CD4-positive, alpha-beta memory T cell (primary cell): Measurements from ENCODE around the gene EIF4G3. TPM values are rescaled to one million over a fixed set of nuclear protein-coding genes. Genes with fewer than 3 reads are reported as not detected.
A peak's percentile ranks its signal among the peaks of the same experiment; 100 is the strongest.

Experiments
- CTCF ChIA-PET: fragments of 350-600 bp; sonication (Branson Sonifier 250); formaldehyde crosslinking; loops from one replicate; lab custom pipeline; 2021; ENCODE audit warnings: inconsistent platforms; ENCODE audit not compliant: partially characterized antibody; lab: Charles Lee
- POLR2A ChIA-PET: fragments of 350-600 bp; sonication (Branson Sonifier 250); formaldehyde crosslinking; loops from one replicate; lab custom pipeline; 2021; ENCODE audit not compliant: partially characterized antibody; lab: Charles Lee
- DNase-seq, 5 donors: peaks; one replicate each; pipeline versions ENCODE4 v3.0.0 to v3.0.0-alpha.2; 2020 to 2022; ENCODE audit warnings: mixed read lengths in 1 of 5
- H3K27ac ChIP-seq: one replicate; pipeline ENCODE4 v1.7.0; 2013; ENCODE audit warnings: low read depth, low read length
- H3K27me3 ChIP-seq: 2 replicates; pipeline ENCODE4 v1.7.0; 2013; ENCODE audit warnings: mild to moderate bottlenecking, low read length, moderate library complexity; ENCODE audit not compliant: insufficient read depth
- H3K36me3 ChIP-seq: 2 replicates; pipeline ENCODE4 v1.7.0; 2013; ENCODE audit warnings: mild to moderate bottlenecking, low read length, moderate library complexity; ENCODE audit not compliant: insufficient read depth
- H3K4me1 ChIP-seq: 2 replicates; pipeline ENCODE4 v1.7.0; 2013; ENCODE audit warnings: mild to moderate bottlenecking, low read length, moderate library complexity; ENCODE audit not compliant: insufficient read depth
- H3K4me3 ChIP-seq, 2 donors: one replicate each; pipeline ENCODE4 v1.7.0; 2013; ENCODE audit warnings: low read length in 2 of 2, mild to moderate bottlenecking in 1 of 2
- H3K9me3 ChIP-seq, 2 donors: one replicate each; pipeline ENCODE4 v1.7.0; 2013; ENCODE audit warnings: low read length in 2 of 2, control low read depth in 1 of 2; ENCODE audit not compliant: control insufficient read depth in 1 of 2
- H3K27ac Mint-ChIP-seq, 7 donors: one replicate each; pipeline ENCODE4 v1.8.0; 2020 to 2021; ENCODE audit warnings: mixed read lengths in 7 of 7, mild to moderate bottlenecking in 6 of 7, inconsistent platforms in 3 of 7, moderate library complexity in 3 of 7
- H3K27me3 Mint-ChIP-seq, 2 donors: one replicate each; pipeline ENCODE4 v1.8.0; 2020 to 2021; ENCODE audit warnings: mixed read lengths in 2 of 2
- H3K36me3 Mint-ChIP-seq, 2 donors: one replicate each; pipeline ENCODE4 v1.8.0; 2020 to 2021; ENCODE audit warnings: mixed read lengths in 2 of 2, inconsistent platforms in 1 of 2, mild to moderate bottlenecking in 1 of 2
- H3K4me1 Mint-ChIP-seq, 4 donors: one replicate each; pipeline ENCODE4 v1.8.0; 2020 to 2021; ENCODE audit warnings: mixed read lengths in 4 of 4, mild to moderate bottlenecking in 1 of 4
- H3K4me3 Mint-ChIP-seq, 8 donors: one replicate each; pipeline ENCODE4 v1.8.0; 2020 to 2021; ENCODE audit warnings: mixed read lengths in 8 of 8, mild to moderate bottlenecking in 7 of 8, moderate library complexity in 6 of 8, inconsistent platforms in 3 of 8
- H3K9me3 Mint-ChIP-seq, 8 donors: one replicate each; pipeline ENCODE4 v1.8.0; 2020 to 2021; ENCODE audit warnings: mixed read lengths in 8 of 8, mild to moderate bottlenecking in 5 of 8, inconsistent platforms in 3 of 8, moderate library complexity in 1 of 8
- intact Hi-C: fragments of 100-400 bp; cut with micrococcal nuclease; formaldehyde crosslinking; loops from one replicate; pipeline ENCODE4 v1.15.1; 2023
- polyA plus RNA-seq, 2 donors: library from polyadenylated mRNA; unstranded; fragments of 300-500 nt; fragmentation: Illumina TruSeq; gene quantifications; one replicate each; pipeline ENCODE4 v1.2.3, GENCODE V29; 2021
- total RNA-seq, 2 experiments: library from RNA; stranded (reverse); gene quantifications; one replicate each; pipeline ENCODE4 v1.2.3, GENCODE V29; 2021

EIF4G3 gene
- 10 to 100 TPM; 16.6 to 18.0 TPM for total RNA-seq
- polyA plus RNA-seq = 1 to 10 TPM; 1.6 to 9.6 TPM

DNA sequence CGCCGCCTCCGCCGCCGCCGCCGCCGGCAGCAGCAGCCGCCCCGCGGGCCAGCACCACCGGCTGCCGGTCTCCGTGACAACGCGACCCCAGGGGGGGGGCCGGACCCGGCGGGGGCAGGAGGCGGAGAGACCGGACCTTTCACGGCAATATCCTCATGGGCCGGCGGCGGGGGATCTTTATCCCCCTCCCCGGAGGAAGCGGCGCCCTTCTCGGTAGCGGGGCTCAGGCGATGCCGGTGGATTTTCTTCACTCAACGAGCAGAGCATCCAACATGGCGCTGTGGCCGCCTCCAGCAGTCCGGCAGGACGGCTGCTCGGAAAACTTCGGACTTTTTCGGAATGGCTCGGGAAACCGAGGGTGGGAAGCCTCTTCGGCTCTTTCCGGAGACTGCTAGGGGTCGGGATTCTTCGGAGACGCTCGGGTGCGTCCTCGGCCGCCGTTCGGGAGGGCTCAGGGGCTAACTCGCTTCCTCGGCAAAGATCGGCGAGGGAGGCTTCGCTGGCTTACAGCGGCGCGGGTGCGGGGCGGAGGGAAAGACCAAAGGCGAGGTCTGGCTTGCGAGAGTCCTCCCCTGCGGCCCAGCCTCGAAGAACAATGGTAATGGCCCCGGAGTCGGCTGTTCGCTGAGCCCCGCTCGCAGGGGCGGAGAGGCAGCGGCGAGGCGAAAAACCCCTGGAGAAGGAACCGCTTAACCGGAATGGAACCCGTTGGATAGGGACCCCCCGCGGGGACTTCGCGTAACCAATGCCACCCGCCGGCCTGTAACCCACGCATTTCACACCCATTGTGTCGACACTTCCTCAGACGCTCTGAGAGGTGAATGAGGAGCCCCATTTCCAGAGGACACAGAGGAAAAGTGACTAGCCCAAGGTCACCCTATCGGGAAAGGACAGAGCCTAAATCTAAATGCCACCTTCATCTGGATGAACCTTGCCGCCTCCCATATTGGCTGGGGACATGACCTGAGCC lies at the start of gene EIF4G3:
Gene EIF4G3 (minus strand): TSS at position 312 of the 970 bp plus-strand sequence. CDS start 174,155 bp downstream, outside the sequence.
- intact Hi-C loops = loop anchor here (2.0 kb wide), 1 partner anchor 390 kb away; the partner anchor contains the start of gene HP1BP3
- H3K36me3 ChIP-seq = no peaks in the 10 kb centered on the region
- Mint-ChIP-seq H3K4me3 (peak within 1 kb of the TSS; percentile 89 to 95 (median 91)), H3K36me3 (no peaks in the 10 kb centered on the region), H3K4me1 (peaks cover 18 to 26% (median 21%) of the 10 kb centered on the region in 4 donors), H3K9me3 (no peaks in the 10 kb centered on the region), H3K27me3 (no peaks in the 10 kb centered on the region), H3K27ac (peak within 1 kb of the TSS; percentile 93 to 96 (median 95))
- H3K4me1 ChIP-seq = peaks cover 18% of the 10 kb centered on the region
- ChIA-PET POLR2A (no interaction called here), CTCF (no interaction called here)
- peak within 1 kb of the TSS; percentile 69 for H3K27ac ChIP-seq
- peak within 1 kb of the TSS; percentile 57 to 75 for H3K4me3 ChIP-seq
- peak; percentile 98 to 100 (median 98) for DNase-seq
- no peaks in the 10 kb centered on the region for H3K27me3 ChIP-seq
- no peaks in the 10 kb centered on the region for H3K9me3 ChIP-seq

DNA sequence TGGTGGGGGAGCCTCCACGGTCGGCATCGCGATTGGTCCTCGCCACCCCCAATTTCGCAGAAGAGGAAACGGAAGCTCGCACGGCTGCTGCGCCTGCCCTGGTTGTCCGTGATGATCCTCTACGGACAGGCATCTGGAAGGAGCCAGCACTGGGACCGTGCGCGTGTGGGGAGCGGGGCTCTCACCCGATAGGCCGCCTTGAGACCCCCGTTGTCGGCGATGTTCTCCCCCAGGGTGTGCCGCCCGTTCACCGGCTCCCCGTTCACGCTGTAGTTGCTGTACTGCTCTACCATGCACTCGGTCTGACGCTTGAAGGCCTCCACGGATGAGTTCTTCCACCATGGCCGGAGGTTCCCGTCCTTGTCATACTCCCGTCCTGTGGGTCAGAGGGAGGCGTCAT lies 48.4 kb upstream of the EIF4G3 start:
- no peak overlapping the region for H3K27ac ChIP-seq
- H3K9me3 Mint-ChIP-seq = no peaks in the 10 kb centered on the region
- CTCF ChIA-PET = interaction anchor here (1.1 to 3.4 kb wide), 4 partner anchors 8 to 143 kb away, joined by 3 to 16 read pairs (median 8); no protein-coding TSS in a partner anchor
- peaks cover 34 to 58% of the 10 kb centered on the region in 2 donors for H3K36me3 Mint-ChIP-seq
- H3K4me3 Mint-ChIP-seq = peak overlapping the region in 1 of 8 donors; percentile 38
- no peaks in the 10 kb centered on the region for H3K27me3 ChIP-seq
- peak overlapping the region in 1 of 7 donors; percentile 68 for H3K27ac Mint-ChIP-seq
- H3K9me3 ChIP-seq = no peaks in the 10 kb centered on the region
- H3K4me3 ChIP-seq = no peak overlapping the region
- H3K36me3 ChIP-seq = peaks cover 56% of the 10 kb centered on the region
- H3K27me3 Mint-ChIP-seq = no peaks in the 10 kb centered on the region
- peaks cover 0 to 2% (median 0%) of the 10 kb centered on the region in 4 donors for H3K4me1 Mint-ChIP-seq
- no peaks in the 10 kb centered on the region for H3K4me1 ChIP-seq
- POLR2A ChIA-PET = interaction anchor here (0.7 kb wide), 1 partner anchor 43 kb away, joined by 3 read pairs; no protein-coding TSS in a partner anchor
- intact Hi-C loops = no loop called here
- DNase-seq = no peak

DNA sequence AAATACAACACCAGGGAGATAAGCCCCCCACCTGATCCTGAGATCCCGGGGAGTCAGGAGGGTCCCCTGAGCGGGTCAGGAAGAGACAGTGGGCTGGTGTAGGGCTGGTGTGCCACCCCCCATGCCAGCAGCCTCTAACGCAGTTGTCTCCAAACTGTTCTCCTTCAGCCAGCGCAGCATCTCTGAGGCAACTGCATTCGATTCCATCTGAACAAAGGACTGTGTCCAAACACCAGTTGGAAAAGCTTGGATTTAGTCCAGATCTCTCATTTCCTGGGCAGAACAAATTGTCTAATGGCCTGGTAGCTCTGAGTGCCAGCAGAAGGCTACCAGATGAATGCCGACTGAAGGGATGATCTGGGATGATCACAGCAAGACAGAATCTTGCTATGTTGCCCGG lies 44.1 kb upstream of the EIF4G3 start:
- CTCF ChIA-PET = interaction anchor here (1.0 to 2.5 kb wide), 4 partner anchors 11 to 149 kb away, joined by 4 to 8 read pairs (median 4); no protein-coding TSS in a partner anchor
- Mint-ChIP-seq H3K27me3 (no peaks in the 10 kb centered on the region), H3K36me3 (peaks cover 25 to 57% of the 10 kb centered on the region in 2 donors), H3K9me3 (no peaks in the 10 kb centered on the region), H3K4me1 (peaks cover 2 to 7% (median 4%) of the 10 kb centered on the region in 4 donors), H3K27ac (no peak overlapping the region), H3K4me3 (no peak overlapping the region)
- Histone ChIP-seq H3K36me3 (peaks cover 46% of the 10 kb centered on the region), H3K27me3 (no peaks in the 10 kb centered on the region), H3K9me3 (no peaks in the 10 kb centered on the region), H3K27ac (no peak overlapping the region), H3K4me1 (no peaks in the 10 kb centered on the region), H3K4me3 (no peak overlapping the region)
- DNase-seq = no peak
- POLR2A ChIA-PET = no interaction called here
- intact Hi-C loops = no loop called here

- peaks cover 35% of the 10 kb centered on the region for H3K36me3 ChIP-seq
- no peaks in the 10 kb centered on the region for H3K9me3 Mint-ChIP-seq
- no peaks in the 10 kb centered on the region for H3K9me3 ChIP-seq
- H3K27me3 Mint-ChIP-seq = no peaks in the 10 kb centered on the region
- H3K4me1 ChIP-seq = no peaks in the 10 kb centered on the region
- intact Hi-C loops = no loop called here
- peaks cover 2 to 9% (median 4%) of the 10 kb centered on the region in 4 donors for H3K4me1 Mint-ChIP-seq
- no peak overlapping the region for H3K27ac ChIP-seq
- H3K27me3 ChIP-seq = no peaks in the 10 kb centered on the region
- no peak for DNase-seq
- no peak overlapping the region for H3K27ac Mint-ChIP-seq
- H3K36me3 Mint-ChIP-seq = peaks cover 19 to 51% of the 10 kb centered on the region in 2 donors
- H3K4me3 Mint-ChIP-seq = no peak overlapping the region
- ChIA-PET POLR2A (no interaction called here), CTCF (interaction anchor here (2.5 to 3.7 kb wide), 2 partner anchors 13 to 149 kb away, joined by 8 to 57 read pairs; no protein-coding TSS in a partner anchor)
- H3K4me3 ChIP-seq = no peak overlapping the region
Measured at GRCh38 chr1:21219674-21220073, 43.0 kb upstream of the EIF4G3 start.

GRCh38 chr1:21217812-21218596 lies 41.3 kb upstream of the EIF4G3 start:
- no peaks in the 10 kb centered on the region for H3K27me3 ChIP-seq
- no peak overlapping the region for H3K27ac Mint-ChIP-seq
- no peak overlapping the region for H3K4me3 ChIP-seq
- no peak overlapping the region for H3K27ac ChIP-seq
- ChIA-PET POLR2A (interaction anchor here (0.8 kb wide), 1 partner anchor 173 kb away, joined by 3 read pairs; no protein-coding TSS in a partner anchor), CTCF (interaction anchor here (0.8 to 4.0 kb wide), 12 partner anchors 8 to 521 kb away, joined by 3 to 57 read pairs (median 4); no protein-coding TSS in a partner anchor)
- peaks cover 25% of the 10 kb centered on the region for H3K36me3 ChIP-seq
- intact Hi-C loops = loop anchor here (1.0 to 2.0 kb wide), 2 partner anchors 150 to 441 kb away; no protein-coding TSS in a partner anchor
- no peaks in the 10 kb centered on the region for H3K9me3 ChIP-seq
- DNase-seq = peak in 4 of 5 donors; percentile 4 to 27 (median 18)
- no peak overlapping the region for H3K4me3 Mint-ChIP-seq
- no peaks in the 10 kb centered on the region for H3K27me3 Mint-ChIP-seq
- H3K36me3 Mint-ChIP-seq = peaks cover 8 to 39% of the 10 kb centered on the region in 2 donors
- peaks cover 0 to 1% (median 0%) of the 10 kb centered on the region in 8 donors for H3K9me3 Mint-ChIP-seq
- H3K4me1 Mint-ChIP-seq = peaks cover 2 to 9% (median 4%) of the 10 kb centered on the region in 4 donors
- no peaks in the 10 kb centered on the region for H3K4me1 ChIP-seq

GRCh38 chr1:21216835-21217811 lies 40.4 kb upstream of the EIF4G3 start:
- H3K9me3 Mint-ChIP-seq = peaks cover 0 to 1% (median 0%) of the 10 kb centered on the region in 8 donors

More at GRCh38 chr1:21216835-21217811, 40.4 kb upstream of the EIF4G3 start:
- Mint-ChIP-seq H3K27ac (peak overlapping the region in 6 of 7 donors; percentile 27 to 80 (median 68)), H3K4me3 (no peak overlapping the region), H3K27me3 (no peaks in the 10 kb centered on the region), H3K36me3 (peaks cover 7 to 37% of the 10 kb centered on the region in 2 donors), H3K4me1 (peaks cover 2 to 9% (median 4%) of the 10 kb centered on the region in 4 donors)
- Histone ChIP-seq H3K27me3 (no peaks in the 10 kb centered on the region), H3K9me3 (no peaks in the 10 kb centered on the region), H3K4me1 (no peaks in the 10 kb centered on the region), H3K27ac (no peak overlapping the region), H3K4me3 (no peak overlapping the region), H3K36me3 (peaks cover 22% of the 10 kb centered on the region)
- intact Hi-C loops = loop anchor here (1.0 to 2.0 kb wide), 2 partner anchors 151 to 442 kb away; no protein-coding TSS in a partner anchor
- POLR2A ChIA-PET = interaction anchor here (0.8 to 1.0 kb wide), 2 partner anchors 152 to 173 kb away, joined by 3 to 4 read pairs; no protein-coding TSS in a partner anchor
- DNase-seq = peak; percentile 56 to 70 (median 61)
- CTCF ChIA-PET = interaction anchor here (0.6 to 4.0 kb wide), 19 partner anchors 8 to 551 kb away, joined by 3 to 57 read pairs (median 4); no protein-coding TSS in a partner anchor
